ENCODE measurements around the gene LRRC40. TPM values are rescaled to one million over a fixed set of nuclear protein-coding genes. Genes with fewer than 3 reads are reported as not detected.
A peak's percentile ranks its signal among the peaks of the same experiment; 100 is the strongest.

LRRC40 gene
- total and polyA plus RNA-seq, 9 of the 15 experiments (the other 6 are each of a cell fraction or from before 2014, with no cell fraction given): 16.1 to 36.2 (median 30.9) TPM

DNA sequence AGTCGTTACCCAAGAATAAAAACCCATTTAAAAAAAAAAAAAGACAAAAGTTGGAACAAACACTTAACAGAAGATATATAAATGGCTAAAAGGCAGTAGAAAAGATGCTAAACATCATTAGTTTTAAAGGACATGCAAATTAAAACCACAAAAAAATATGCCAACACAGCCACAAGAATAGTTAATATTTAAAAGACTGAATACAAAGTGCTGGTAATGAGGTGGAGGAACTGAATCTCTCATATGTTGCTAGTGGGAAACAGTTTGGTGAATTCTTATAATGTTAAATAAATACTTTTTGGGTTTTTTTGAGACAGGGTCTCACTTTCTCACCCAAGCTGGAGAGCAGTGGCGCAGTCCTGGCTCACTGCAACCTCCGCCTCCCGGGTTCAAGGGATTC is 10.0 kb downstream of the LRRC40 start:
- Histone ChIP-seq H3K27ac (ENCODE audit: extremely low read depth, low read depth, low read length) (no peak overlapping the region), H3K4me3 (no peak overlapping the region), H3K4me2 (ENCODE audit: insufficient read depth, low read length) (no peak overlapping the region), H3K9me3 (replicated peaks; ENCODE audit: control insufficient read depth, insufficient read depth, low read depth, low read length) (no peaks in the 10 kb centered on the region), H3K4me1 (replicated peaks in 1 of 2; ENCODE audit: control insufficient read depth in 2 of 2, insufficient read depth in 2 of 2, low read length in 2 of 2) (peaks cover 3 to 4% of the 10 kb centered on the region in 2 experiments; a peak in 1 of 5 replicates), H3K27me3 (ENCODE audit: control insufficient read depth in 2 of 2, insufficient read depth in 2 of 2, low read length in 2 of 2) (no peaks in the 10 kb centered on the region), H2AFZ (ENCODE audit: low read depth, low read length) (no peak overlapping the region), H4K20me1 (replicated peaks; ENCODE audit: control insufficient read depth, insufficient read depth, low read length) (no peaks in the 10 kb centered on the region), H3K79me2 (ENCODE audit: control insufficient read depth, insufficient read depth, low read length) (peaks cover 90% of the 10 kb centered on the region), H3K9me1 (ENCODE audit: control insufficient read depth, insufficient read depth, low read length) (no peaks in the 10 kb centered on the region), H3K36me3 (ENCODE audit: control insufficient read depth, insufficient read depth, low read length) (no peaks in the 10 kb centered on the region), H3K9ac (ENCODE audit: insufficient read depth in 1 of 2, low read depth in 2 of 2, low read length in 2 of 2) (no peak overlapping the region)
- DNase-seq (ENCODE audit: extremely low read depth in 1 of 4, low spot score in 3 of 4) (no peak), FAIRE-seq (no peak), ATAC-seq (peak; percentile 23)
- intact Hi-C loops (cut with micrococcal nuclease): no loop called here
- ChIA-PET POLR2A (no interaction called here), CTCF (ENCODE audit: low intra/inter-chr PET ratio) (no interaction called here)
- in situ Hi-C loops (cut with MboI): no loop called here
- no TSS peak for BruUV-seq (replicated peaks)
- WGBS (ENCODE audit: insufficient coverage, low coverage, missing lambda C conversion rate): 94% methylated on average over 4 of the region's 4 CpGs
- TF ChIP-seq CXXC5 (CRISPR knock-in tag; IDR thresholded peaks at IDR 0.05) (no peak), ZC3H8 (IDR thresholded peaks at IDR 0.05) (no peak), ERF (CRISPR knock-in tag; IDR thresholded peaks at IDR 0.05) (no peak), PCBP1 (IDR thresholded peaks at IDR 0.05; ENCODE audit: low read depth, low read length, poor library complexity, severe bottlenecking) (no peak), GATAD2A (IDR thresholded peaks at IDR 0.05) (no peak), ZNF318 (IDR thresholded peaks at IDR 0.05; ENCODE audit: borderline replicate concordance in 1 of 2, low read depth in 1 of 2) (no peak)
- TF ChIP-seq, protein P1, sequence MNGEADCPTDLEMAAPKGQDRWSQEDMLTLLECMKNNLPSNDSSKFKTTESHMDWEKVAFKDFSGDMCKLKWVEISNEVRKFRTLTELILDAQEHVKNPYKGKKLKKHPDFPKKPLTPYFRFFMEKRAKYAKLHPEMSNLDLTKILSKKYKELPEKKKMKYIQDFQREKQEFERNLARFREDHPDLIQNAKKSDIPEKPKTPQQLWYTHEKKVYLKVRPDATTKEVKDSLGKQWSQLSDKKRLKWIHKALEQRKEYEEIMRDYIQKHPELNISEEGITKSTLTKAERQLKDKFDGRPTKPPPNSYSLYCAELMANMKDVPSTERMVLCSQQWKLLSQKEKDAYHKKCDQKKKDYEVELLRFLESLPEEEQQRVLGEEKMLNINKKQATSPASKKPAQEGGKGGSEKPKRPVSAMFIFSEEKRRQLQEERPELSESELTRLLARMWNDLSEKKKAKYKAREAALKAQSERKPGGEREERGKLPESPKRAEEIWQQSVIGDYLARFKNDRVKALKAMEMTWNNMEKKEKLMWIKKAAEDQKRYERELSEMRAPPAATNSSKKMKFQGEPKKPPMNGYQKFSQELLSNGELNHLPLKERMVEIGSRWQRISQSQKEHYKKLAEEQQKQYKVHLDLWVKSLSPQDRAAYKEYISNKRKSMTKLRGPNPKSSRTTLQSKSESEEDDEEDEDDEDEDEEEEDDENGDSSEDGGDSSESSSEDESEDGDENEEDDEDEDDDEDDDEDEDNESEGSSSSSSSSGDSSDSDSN (IDR thresholded peaks at IDR 0.05; ENCODE audit: borderline replicate concordance in 1 of 2, low read depth in 2 of 2, low read length in 2 of 2): no peak
